Activated CD8-positive, alpha-beta memory T cell treated with anti-CD3 and anti-CD28 coated beads, Interleukin-2, amount 50 U/mL, for 4 hours (primary cell): Measurements from ENCODE around the gene RGCC.

Source experiments
- DNase-seq: peaks from one replicate; pipeline ENCODE4 v3.0.0-alpha.2; 2020

Gene RGCC

GRCh38 chr13:41455725-41456419, 1.5 kb upstream of the RGCC start:
- no peak for DNase-seq

GRCh38 chr13:41457589-41458186, 338 bp downstream of the RGCC start:
- DNase-seq, result peak; percentile 48

GRCh38 chr13:41458187-41458760, 924 bp downstream of the RGCC start:
- DNase-seq, result peak; percentile 67

GRCh38 chr13:41458761-41459431, 1.5 kb downstream of the RGCC start:
- peak; percentile 63 for DNase-seq

GRCh38 chr13:41459432-41460073, 2.2 kb downstream of the RGCC start:
- DNase-seq, result no peak

GRCh38 chr13:41460074-41460465, 2.7 kb downstream of the RGCC start:
- no peak for DNase-seq

- DNase-seq, result no peak
Observed at GRCh38 chr13:41460930-41461329, 3.6 kb downstream of the RGCC start.

GRCh38 chr13:41461527-41462139, 4.3 kb downstream of the RGCC start:
- DNase-seq, result no peak

GRCh38 chr13:41462427-41462826, 5.1 kb downstream of the RGCC start:
- DNase-seq, result no peak

- peak; percentile 43 for DNase-seq
Observed at GRCh38 chr13:41463838-41464602, 6.7 kb downstream of the RGCC start.

- peak; percentile 83 for DNase-seq
Observed at GRCh38 chr13:41465241-41465847, 8.0 kb downstream of the RGCC start.

GRCh38 chr13:41465898-41466320, 8.6 kb downstream of the RGCC start:
- no peak for DNase-seq

- DNase-seq, result no peak
Observed at GRCh38 chr13:41467425-41467945, 10.1 kb downstream of the RGCC start.

- no peak for DNase-seq
Observed at GRCh38 chr13:41468631-41469030, 11.3 kb downstream of the RGCC start.

- no peak for DNase-seq
Observed at GRCh38 chr13:41470196-41470595, 12.8 kb downstream of the RGCC start.

- DNase-seq, result no peak
Observed at GRCh38 chr13:41471785-41472184, 14.4 kb downstream of the RGCC start.

GRCh38 chr13:41487222-41487621, 29.9 kb downstream of the RGCC start:
- no peak for DNase-seq

GRCh38 chr13:41488124-41488523, 30.8 kb downstream of the RGCC start:
- no peak for DNase-seq

- no peak for DNase-seq
Observed at GRCh38 chr13:41490371-41491015, 33.1 kb downstream of the RGCC start.

- no peak for DNase-seq
Observed at GRCh38 chr13:41491436-41491835, 34.1 kb downstream of the RGCC start.
